HCT116 (cell line): Measurements from ENCODE around the gene ARHGAP18. TPM values are rescaled to one million over a fixed set of nuclear protein-coding genes. Genes with fewer than 3 reads are reported as not detected.

ENCODE experiments used
- ATAC-seq: fragments of 200-7000 bp; cut with Tn5 transposase; 2 replicates; pipeline ENCODE4 v1.9.1; 2020; ENCODE audit warnings: mild to moderate bottlenecking, moderate library complexity
- BruUV-seq: library from RNA; stranded (reverse); fragments of 400-500 nt; replicated peaks from 2 replicates; lab custom pipeline; 2021; lab: Mats Ljungman, UMichigan
- CTCF ChIA-PET: fragments of 300-600 bp; sonication (Branson Sonifier 250); formaldehyde crosslinking; loops from one replicate; lab custom pipeline; 2021; ENCODE audit warnings: antibody characterized with exemption; lab: Charles Lee
- POLR2A ChIA-PET: fragments of 300-600, 350-600 bp; sonication (Branson Sonifier 250); formaldehyde crosslinking; loops from one replicate; lab custom pipeline; 2021; ENCODE audit warnings: antibody characterized with exemption; lab: Charles Lee
- RAD21 ChIA-PET, 2 experiments: fragments of 300-600 bp; sonication (Branson Sonifier 250); formaldehyde crosslinking; loops; one replicate each; lab custom pipeline; 2023; ENCODE audit warnings: low total read pairs in 2 of 2; ENCODE audit not compliant: uncharacterized antibody in 2 of 2, unreplicated experiment in 2 of 2, low non-redundant PET in 1 of 2; lab: Charles Lee
- DNase-seq: peaks from one replicate; pipeline ENCODE4 v3.0.0-alpha.2; 2010; ENCODE audit warnings: low read depth, low spot score
- H2AFZ ChIP-seq: fragments of 200-600 bp; shearing (Covaris generic), sonication (generic); 2 replicates; pipeline ENCODE4 v1.6.1; 2017; ENCODE audit warnings: low read depth, mixed run types, mixed read lengths, antibody characterized with exemption, low read length; ENCODE audit not compliant: poor library complexity, severe bottlenecking
- H3K27ac ChIP-seq: 2 replicates; pipeline ENCODE4 v1.5.1; 2012; ENCODE audit warnings: low read depth, low read length
- H3K27me3 ChIP-seq: fragments of 200-600 bp; sonication (generic); 2 replicates; pipeline ENCODE4 v1.6.1; 2016; ENCODE audit warnings: mixed run types, low read length, mixed read lengths; ENCODE audit not compliant: insufficient read depth
- H3K36me3 ChIP-seq, 2 experiments: fragments of 200-500 bp in 1 of 2; fragments of 200-600 bp in 1 of 2; sonication (Bioruptor generic) in 1 of 2; sonication (generic) in 1 of 2; 2 replicates each; pipeline versions ENCODE4 v1.5.1 to v1.6.1; 2014 to 2016; ENCODE audit warnings: low read length in 2 of 2, inconsistent platforms in 1 of 2, mixed read lengths in 1 of 2, mixed run types in 1 of 2; ENCODE audit not compliant: insufficient read depth in 2 of 2, control insufficient read depth in 1 of 2
- H3K4me1 ChIP-seq, 2 experiments: fragments of 200-600 bp in 1 of 2; sonication (generic) in 1 of 2; 2 replicates each; pipeline versions ENCODE4 v1.5.1 to v1.6.1; 2012 to 2017; ENCODE audit warnings: low read length in 2 of 2, inconsistent platforms in 1 of 2, mild to moderate bottlenecking in 1 of 2, mixed read lengths in 1 of 2, mixed run types in 1 of 2, moderate library complexity in 1 of 2; ENCODE audit not compliant: insufficient read depth in 2 of 2, control insufficient read depth in 1 of 2
- H3K4me2 ChIP-seq: fragments of 200-600 bp; sonication (generic); 2 replicates; pipeline ENCODE4 v1.6.1; 2017; ENCODE audit warnings: mixed run types, low read length, mixed read lengths
- H3K4me3 ChIP-seq, 2 experiments: fragments of 200-600 bp in 1 of 2; sonication (generic) in 1 of 2; replicated peaks in 1 of 2; 2 replicates each; pipeline ENCODE4 v1.5.1; 2011 to 2016; ENCODE audit warnings: low read length in 2 of 2, control low read depth in 1 of 2, low read depth in 1 of 2, mild to moderate bottlenecking in 1 of 2, mixed read lengths in 1 of 2, mixed run types in 1 of 2
- H3K79me2 ChIP-seq: fragments of 200-600 bp; sonication (generic); 2 replicates; pipeline ENCODE4 v1.6.1; 2017; ENCODE audit warnings: mild to moderate bottlenecking, mixed run types, low read length, moderate library complexity, mixed read lengths; ENCODE audit not compliant: insufficient read depth
- H3K9ac ChIP-seq: fragments of 200-600 bp; sonication (generic); 2 replicates; pipeline ENCODE4 v1.6.1; 2016; ENCODE audit warnings: low read length, mixed read lengths
- H3K9me2 ChIP-seq: fragments of 200-600 bp; sonication (generic), shearing (Covaris generic); 2 replicates; pipeline ENCODE4 v1.6.1; 2017; ENCODE audit warnings: mixed run types, mild to moderate bottlenecking, moderate library complexity; ENCODE audit not compliant: insufficient read depth
- H3K9me3 ChIP-seq, 2 experiments: fragments of 200-500 bp in 1 of 2; fragments of 200-600 bp in 1 of 2; sonication (Bioruptor generic) in 1 of 2; sonication (generic) in 1 of 2; 2 replicates each; pipeline ENCODE4 v1.6.1; 2014 to 2017; ENCODE audit warnings: low read length in 2 of 2, mixed read lengths in 2 of 2, inconsistent platforms in 1 of 2, low read depth in 1 of 2, mild to moderate bottlenecking in 1 of 2, mixed run types in 1 of 2, moderate library complexity in 1 of 2; ENCODE audit not compliant: control insufficient read depth in 1 of 2, insufficient read depth in 1 of 2
- H4K20me1 ChIP-seq: fragments of 200-600 bp; sonication (generic), shearing (Covaris generic); 2 replicates; pipeline ENCODE4 v1.6.1; 2017; ENCODE audit warnings: mixed run types, mild to moderate bottlenecking, moderate library complexity; ENCODE audit not compliant: insufficient read depth
- ATF3 ChIP-seq: IDR thresholded peaks from 2 replicates; pipeline ENCODE4 v1.6.1; 2012
- CBX3 ChIP-seq: IDR thresholded peaks from 2 replicates; pipeline ENCODE4 v1.6.1; 2012; ENCODE audit warnings: low read depth
- CEBPB ChIP-seq: IDR thresholded peaks from 2 replicates; pipeline ENCODE4 v1.6.1; 2012; ENCODE audit warnings: low read depth
- CTCF ChIP-seq, 3 experiments: fragments of 200-600 bp in 1 of 3; sonication (generic) in 1 of 3; IDR thresholded peaks in 2 of 3; conservative IDR thresholded peaks in 1 of 3; 2 replicates each; pipeline ENCODE4 v1.5.1; 2012 to 2017; ENCODE audit warnings: low read depth in 2 of 3, low read length in 2 of 3, antibody characterized with exemption in 1 of 3, borderline replicate concordance in 1 of 3, control low read depth in 1 of 3, mild to moderate bottlenecking in 1 of 3, mixed read lengths in 1 of 3, mixed run types in 1 of 3, moderate library complexity in 1 of 3; ENCODE audit not compliant: insufficient read depth in 1 of 3
- EGR1 ChIP-seq: IDR thresholded peaks from 2 replicates; pipeline ENCODE4 v1.6.1; 2012; ENCODE audit warnings: low read depth
- EZH2 ChIP-seq: fragments of 200-600 bp; sonication (generic); IDR thresholded peaks from 2 replicates; pipeline ENCODE4 v1.6.1; 2017; ENCODE audit warnings: antibody characterized with exemption, mixed run types
- EZH2phosphoT487 ChIP-seq: fragments of 200-600 bp; IDR thresholded peaks from 2 replicates; pipeline ENCODE4 v1.6.1; 2018; ENCODE audit warnings: antibody characterized with exemption, borderline replicate concordance
- FOSL1 ChIP-seq: IDR thresholded peaks from 2 replicates; pipeline ENCODE4 v1.6.1; 2012; ENCODE audit warnings: low read depth
- JUND ChIP-seq: IDR thresholded peaks from 2 replicates; pipeline ENCODE4 v1.6.1; 2012
- MAX ChIP-seq: IDR thresholded peaks from 2 replicates; pipeline ENCODE4 v1.6.1; 2012
- POLR2A ChIP-seq: IDR thresholded peaks from 2 replicates; pipeline ENCODE4 v1.7.0; 2011; ENCODE audit warnings: borderline replicate concordance; ENCODE audit not compliant: insufficient read depth, insufficient read length; ENCODE audit errors: extremely low read depth
- REST ChIP-seq: IDR thresholded peaks from 2 replicates; pipeline ENCODE4 v1.6.1; 2012; ENCODE audit warnings: low read depth
- SP1 ChIP-seq: IDR thresholded peaks from 2 replicates; pipeline ENCODE4 v1.6.1; 2012; ENCODE audit warnings: low read depth
- SRF ChIP-seq: IDR thresholded peaks from 2 replicates; pipeline ENCODE4 v1.6.1; 2012; ENCODE audit warnings: low read depth
- TCF7L2 ChIP-seq: IDR thresholded peaks from 2 replicates; pipeline ENCODE4 v1.7.0; 2011; ENCODE audit warnings: borderline replicate concordance, inconsistent platforms; ENCODE audit not compliant: insufficient read depth, insufficient read length; ENCODE audit errors: extremely low read depth
- intact Hi-C: fragments of 100-400 bp; cut with micrococcal nuclease; formaldehyde crosslinking; loops from 2 replicates; pipeline ENCODE4 v1.10.0; 2022
- total RNA-seq: library from RNA; stranded (reverse); gene quantifications from one replicate; pipeline ENCODE4 v1.2.1, GENCODE V29; 2021; ENCODE audit not compliant: unreplicated experiment

The ARHGAP18 gene
- total RNA-seq, 1 experiment from 2014 or later, result 70.3 TPM

- Histone ChIP-seq H3K79me2 (no peaks in the 10 kb centered on the region), H3K4me3 (no peak overlapping the region), H3K9ac (no peak overlapping the region), H3K9me3 (no peaks in the 10 kb centered on the region), H3K36me3 (no peaks in the 10 kb centered on the region), H3K27ac (no peak overlapping the region), H3K4me1 (peaks cover 4 to 7% of the 10 kb centered on the region in 2 experiments; a peak in 3 of 4 replicates), H3K9me2 (no peaks in the 10 kb centered on the region), H2AFZ (no peak overlapping the region), H4K20me1 (no peaks in the 10 kb centered on the region), H3K4me2 (no peak overlapping the region), H3K27me3 (no peaks in the 10 kb centered on the region)
- no peak for DNase-seq
- intact Hi-C loops, result no loop called here
- no TSS peak for BruUV-seq
- POLR2A ChIA-PET, result no interaction called here
- TF ChIP-seq SP1 (no peak), TCF7L2 (no peak), EZH2phosphoT487 (no peak), EGR1 (no peak)
- ATAC-seq, result no peak
- RAD21 ChIA-PET, result no interaction called here
- CTCF ChIA-PET, result interaction anchor here (2.4 kb wide), 1 partner anchor 224 kb away, joined by 5 read pairs; no protein-coding TSS in a partner anchor
Observed at GRCh38 chr6:129725341-129725740, 15.4 kb upstream of the ARHGAP18 start.

- H3K9ac ChIP-seq, result no peak overlapping the region
- H4K20me1 ChIP-seq, result no peaks in the 10 kb centered on the region
- H3K36me3 ChIP-seq, result no peaks in the 10 kb centered on the region
- DNase-seq (no peak), ATAC-seq (no peak)
- intact Hi-C loops, result no loop called here
- H3K27ac ChIP-seq, result no peak overlapping the region
- no TSS peak for BruUV-seq
- no peaks in the 10 kb centered on the region; the same call in 1 of the 2 replicates for H3K9me2 ChIP-seq
- H3K4me1 ChIP-seq, result peaks cover 12 to 17% of the 10 kb centered on the region in 2 experiments
- ChIA-PET CTCF (interaction anchor here (2.1 kb wide), 1 partner anchor 11 kb away, joined by 9 read pairs; no protein-coding TSS in a partner anchor), RAD21 (no interaction called here), POLR2A (interaction anchor here (0.9 to 2.0 kb wide), 2 partner anchors 9 to 29 kb away, joined by 3 to 6 read pairs; partner anchors contain the start of gene ARHGAP18)
- H3K4me2 ChIP-seq, result no peak overlapping the region
- H3K79me2 ChIP-seq, result no peaks in the 10 kb centered on the region
- H3K4me3 ChIP-seq, result no peak overlapping the region
- no peaks in the 10 kb centered on the region for H3K9me3 ChIP-seq
- H2AFZ ChIP-seq, result peak overlapping the region; percentile 2
- no peaks in the 10 kb centered on the region for H3K27me3 ChIP-seq
- TF ChIP-seq JUND (no peak), CTCF (IDR thresholded peaks at IDR 0.05 in 2 of 3, conservative IDR thresholded peaks at IDR 0.05 in 1 of 3; ENCODE audit: borderline replicate concordance in 1 of 3, insufficient read depth in 1 of 3, low read depth in 2 of 3, low read length in 2 of 3) (no peak), CEBPB (no peak), FOSL1 (no peak), POLR2A (no peak), EZH2 (no peak), REST (no peak), CBX3 (no peak), SRF (no peak), ATF3 (no peak), MAX (no peak)
Observed at GRCh38 chr6:129719692-129720091, 9.7 kb upstream of the ARHGAP18 start.
